Omental fat pad (tissue), 4 donors: ENCODE results near the gene ITGB2. TPM values are rescaled to one million over a fixed set of nuclear protein-coding genes. Genes with fewer than 3 reads are reported as not detected.

ENCODE experiments used
- ATAC-seq: fragments of 150-250 bp; one replicate; pipeline ENCODE4 v1.9.1; 2016; ENCODE audit warnings: mild to moderate bottlenecking, moderate library complexity; ENCODE audit not compliant: low FRiP score
- DNase-seq: peaks from one replicate; pipeline ENCODE4 v3.0.0-alpha.2; 2019; ENCODE audit warnings: low spot score
- total RNA-seq, 4 donors: library from RNA; depleted of rRNA; stranded (reverse); fragments of >200 nt; gene quantifications; one replicate each; pipeline ENCODE4 v1.1.0, GENCODE V29; 2016
- TF ChIP-seq, protein P1 (sequence below), 3 donors: fragments of 450-650 bp; IDR thresholded peaks; one replicate each; pipeline ENCODE4 v1.5.1; 2016 to 2017; ENCODE audit warnings: antibody characterized with exemption in 3 of 3, mild to moderate bottlenecking in 3 of 3, moderate library complexity in 2 of 3

ITGB2 gene
- total RNA-seq, 4 donors from 2014 or later = 98.5 to 581 (median 217) TPM

- DNase-seq (no peak), ATAC-seq (no peak)
- TF ChIP-seq, protein P1, sequence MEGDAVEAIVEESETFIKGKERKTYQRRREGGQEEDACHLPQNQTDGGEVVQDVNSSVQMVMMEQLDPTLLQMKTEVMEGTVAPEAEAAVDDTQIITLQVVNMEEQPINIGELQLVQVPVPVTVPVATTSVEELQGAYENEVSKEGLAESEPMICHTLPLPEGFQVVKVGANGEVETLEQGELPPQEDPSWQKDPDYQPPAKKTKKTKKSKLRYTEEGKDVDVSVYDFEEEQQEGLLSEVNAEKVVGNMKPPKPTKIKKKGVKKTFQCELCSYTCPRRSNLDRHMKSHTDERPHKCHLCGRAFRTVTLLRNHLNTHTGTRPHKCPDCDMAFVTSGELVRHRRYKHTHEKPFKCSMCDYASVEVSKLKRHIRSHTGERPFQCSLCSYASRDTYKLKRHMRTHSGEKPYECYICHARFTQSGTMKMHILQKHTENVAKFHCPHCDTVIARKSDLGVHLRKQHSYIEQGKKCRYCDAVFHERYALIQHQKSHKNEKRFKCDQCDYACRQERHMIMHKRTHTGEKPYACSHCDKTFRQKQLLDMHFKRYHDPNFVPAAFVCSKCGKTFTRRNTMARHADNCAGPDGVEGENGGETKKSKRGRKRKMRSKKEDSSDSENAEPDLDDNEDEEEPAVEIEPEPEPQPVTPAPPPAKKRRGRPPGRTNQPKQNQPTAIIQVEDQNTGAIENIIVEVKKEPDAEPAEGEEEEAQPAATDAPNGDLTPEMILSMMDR (IDR thresholded peaks at IDR 0.05) = no peak
These were observed 18.3 kb upstream of the ITGB2 start for GRCh38 chr21:44938772-44939531.

DNA sequence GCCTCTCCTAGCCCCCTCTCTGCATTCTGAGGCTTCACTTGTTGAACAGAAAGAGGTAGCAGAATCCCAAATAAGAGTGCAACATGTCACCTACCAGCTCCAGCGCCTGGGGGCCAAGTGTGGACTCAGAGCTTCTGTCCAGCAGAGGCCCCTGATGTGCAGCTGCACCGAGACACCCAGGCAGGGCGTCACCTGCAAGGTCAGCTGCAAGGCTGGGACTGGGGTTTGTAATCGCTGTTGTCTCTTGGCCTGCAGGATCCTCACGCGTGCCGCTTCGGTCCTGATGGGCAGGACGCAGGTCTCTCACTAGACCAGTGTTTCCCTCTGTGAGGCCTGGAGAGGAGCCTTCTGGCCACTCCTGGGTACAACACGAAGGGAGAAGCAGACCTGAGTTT is 14.8 kb upstream of the ITGB2 start:
- TF ChIP-seq, protein P1 (IDR thresholded peaks at IDR 0.05) = no peak
- DNase-seq (no peak), ATAC-seq (no peak)

- ATAC-seq (no peak), DNase-seq (no peak)
These were observed 14.3 kb upstream of the ITGB2 start for GRCh38 chr21:44934797-44935532.

DNA sequence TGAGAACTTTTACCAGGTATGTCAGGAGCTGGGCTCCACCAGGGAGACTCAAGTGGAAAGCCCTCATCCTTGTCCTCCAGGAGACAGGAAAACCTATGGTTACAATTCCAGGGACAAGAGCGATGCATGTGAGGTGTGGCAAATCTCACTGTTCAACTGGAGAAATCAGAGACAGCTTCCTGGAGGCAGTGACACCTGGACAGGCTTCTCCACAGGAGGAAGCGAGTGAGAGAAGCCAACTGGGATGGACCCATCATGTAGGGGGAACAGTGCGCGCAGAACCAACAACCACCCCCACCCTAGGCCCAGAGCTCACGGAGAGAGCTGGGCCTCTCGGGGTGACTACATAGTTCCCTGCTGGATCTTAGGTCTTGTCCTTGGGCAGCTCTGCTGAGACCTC is 13.6 kb upstream of the ITGB2 start:
- ATAC-seq = no peak
- TF ChIP-seq, protein P1 (IDR thresholded peaks at IDR 0.05) = no peak

More at GRCh38 chr21:44934797-44935532, 14.3 kb upstream of the ITGB2 start:
- TF ChIP-seq, protein P1 (IDR thresholded peaks at IDR 0.05) = no peak

GRCh38 chr21:44933918-44934260 is 13.2 kb upstream of the ITGB2 start:
- TF ChIP-seq, protein P1 (IDR thresholded peaks at IDR 0.05) = no peak
- ATAC-seq = no peak
- no peak for DNase-seq

More for the DNA sequence above, 13.6 kb upstream of the ITGB2 start:
- DNase-seq = no peak

DNA sequence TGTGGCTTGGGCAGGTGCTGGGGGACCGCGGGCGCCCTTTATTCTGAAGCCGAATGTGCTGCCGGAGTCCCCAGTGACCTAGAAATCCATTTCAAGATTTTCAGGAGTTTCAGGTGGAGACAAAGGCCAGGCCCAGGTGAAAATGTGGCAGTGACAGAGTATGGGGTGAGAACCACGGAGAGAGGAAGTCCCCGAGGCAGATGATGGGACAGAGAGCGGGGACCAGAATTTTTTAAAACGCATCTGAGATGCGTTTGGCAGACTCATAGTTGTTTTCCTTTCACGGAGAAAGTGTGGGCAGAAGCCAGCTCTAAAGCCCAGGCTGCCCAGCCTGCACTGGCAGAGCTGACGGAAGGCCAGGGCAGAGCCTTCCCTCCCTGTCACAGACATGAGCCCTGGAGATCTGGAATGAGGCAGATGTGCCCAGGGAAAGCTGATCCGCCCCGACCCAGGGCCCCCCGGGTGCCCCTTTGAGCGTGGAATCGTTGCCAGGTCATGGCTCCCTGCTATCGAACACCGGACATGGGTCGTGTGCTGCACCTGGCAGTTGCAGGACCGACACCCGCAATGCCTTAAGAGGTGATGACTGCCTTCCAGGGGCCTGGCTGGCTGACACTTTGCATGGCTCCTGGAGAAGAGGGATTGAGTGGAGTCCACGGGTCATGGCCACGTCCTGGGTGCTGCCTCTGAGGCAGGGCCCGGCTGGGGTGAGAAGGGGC is 12.7 kb upstream of the ITGB2 start:
- TF ChIP-seq, protein P1 (IDR thresholded peaks at IDR 0.05) = no peak
- DNase-seq (no peak), ATAC-seq (no peak)
